GM19099 (cell line): ENCODE data around the gene TPSG1.

Experiments
- POLR2A ChIP-seq: IDR thresholded peaks from 3 replicates; pipeline ENCODE4 v1.6.1; 2011; ENCODE audit warnings: low read depth; ENCODE audit not compliant: insufficient read length; ENCODE audit errors: extremely low read depth

The TPSG1 gene

GRCh38 chr16:1225051-1225451, at the start of gene TPSG1:
Gene TPSG1, minus strand, starts transcription at chr16:1225268. Its CDS starts 16 bp downstream, at chr16:1225252.
- no peak for TF ChIP-seq POLR2A

DNA sequence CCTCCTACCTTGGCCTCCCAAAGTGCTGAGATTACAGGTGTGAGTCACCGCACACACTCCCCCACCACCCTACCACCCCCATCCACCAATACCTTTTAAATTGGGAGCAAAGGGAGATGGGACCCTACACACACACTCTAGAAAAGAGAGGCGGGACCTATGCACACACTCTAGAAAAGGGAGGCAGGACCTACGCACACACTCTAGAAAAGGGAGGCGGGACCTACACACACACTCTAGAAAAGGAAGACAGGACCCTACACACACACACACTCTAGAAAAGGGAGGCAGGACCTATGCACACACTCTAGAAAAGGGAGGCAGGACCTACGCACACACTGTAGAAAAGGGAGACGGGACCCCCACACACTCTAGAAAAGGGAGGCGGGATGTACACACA, 49.7 kb upstream of the TPSG1 start:
- no peak for TF ChIP-seq POLR2A

GRCh38 chr16:1273816-1274215, 48.7 kb upstream of the TPSG1 start:
- TF ChIP-seq POLR2A: no peak

DNA sequence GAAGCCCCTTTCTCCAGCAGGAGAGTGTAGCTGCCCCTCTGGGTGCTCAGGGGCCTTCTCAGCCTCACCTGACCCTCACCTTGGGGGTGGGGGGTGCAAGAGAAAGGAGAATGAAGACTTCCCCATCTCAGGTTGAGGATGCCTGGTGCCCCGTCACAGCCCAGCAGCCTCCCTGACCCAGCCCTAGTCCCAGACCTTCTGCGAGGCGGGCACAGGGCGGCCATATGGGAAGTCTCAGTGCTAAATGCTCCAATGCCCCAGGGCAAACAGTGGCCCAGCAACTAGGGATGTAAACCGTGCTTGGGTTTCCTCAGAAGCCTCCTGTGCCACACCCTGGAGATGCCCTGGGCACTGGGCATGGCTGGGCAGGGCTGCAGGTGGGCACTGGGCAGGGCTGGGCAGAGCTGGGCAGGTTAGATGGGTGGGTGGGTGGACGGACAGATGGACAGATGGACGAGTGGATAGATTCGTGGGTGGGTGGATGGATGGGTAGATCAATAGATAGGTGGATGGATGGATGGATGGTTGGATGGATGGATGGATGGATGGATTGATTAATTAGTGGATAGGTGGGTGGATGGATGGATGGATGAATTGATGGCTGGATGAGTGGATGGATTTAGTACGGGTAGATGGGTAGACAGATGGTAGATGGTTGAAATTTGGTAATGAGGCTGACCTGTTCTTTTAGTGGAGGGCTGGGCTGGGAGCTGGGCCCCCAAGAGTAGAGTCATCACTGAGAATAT, 47.6 kb upstream of the TPSG1 start:
- TF ChIP-seq POLR2A: no peak

DNA sequence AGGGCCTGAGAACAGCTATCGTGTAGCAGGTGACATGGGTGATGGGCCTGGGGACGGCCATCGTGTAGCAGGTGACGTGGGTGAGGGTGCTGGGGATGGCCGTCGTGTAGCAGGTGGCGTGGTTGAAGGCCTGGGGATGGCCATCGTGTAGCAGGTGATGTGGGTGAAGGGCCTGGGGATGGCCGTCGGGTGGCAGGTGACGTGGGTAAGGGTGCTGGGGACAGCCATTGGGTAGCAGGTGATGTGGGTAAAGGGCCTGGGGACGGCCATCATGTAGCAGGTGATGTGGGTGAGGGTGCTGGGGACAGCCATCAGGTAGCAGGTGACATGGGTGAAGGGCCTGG, 46.3 kb upstream of the TPSG1 start:
- TF ChIP-seq POLR2A: no peak

DNA sequence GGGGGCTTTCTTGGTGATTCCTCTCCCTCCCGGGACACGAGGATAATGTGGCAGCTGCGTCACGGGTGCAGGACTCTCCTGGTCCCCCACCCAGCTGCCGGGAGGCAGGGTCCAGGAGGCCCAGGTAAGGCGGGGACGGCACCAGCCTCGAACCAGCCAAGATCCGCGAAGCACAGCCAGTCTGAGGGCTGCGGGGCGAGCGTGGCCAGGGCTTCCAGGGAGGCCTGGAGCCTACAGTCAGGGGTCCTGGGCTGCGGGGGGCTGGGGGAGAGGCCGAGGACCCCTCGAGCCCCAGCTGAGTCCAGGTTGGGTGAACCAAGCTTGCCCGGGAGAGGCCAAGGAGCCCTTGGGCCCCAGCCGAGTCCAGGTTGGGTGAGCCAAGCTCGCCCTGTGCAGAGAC, 40.8 kb upstream of the TPSG1 start:
- no peak for TF ChIP-seq POLR2A

GRCh38 chr16:1265090-1265630, 40.1 kb upstream of the TPSG1 start:
- TF ChIP-seq POLR2A: no peak

DNA sequence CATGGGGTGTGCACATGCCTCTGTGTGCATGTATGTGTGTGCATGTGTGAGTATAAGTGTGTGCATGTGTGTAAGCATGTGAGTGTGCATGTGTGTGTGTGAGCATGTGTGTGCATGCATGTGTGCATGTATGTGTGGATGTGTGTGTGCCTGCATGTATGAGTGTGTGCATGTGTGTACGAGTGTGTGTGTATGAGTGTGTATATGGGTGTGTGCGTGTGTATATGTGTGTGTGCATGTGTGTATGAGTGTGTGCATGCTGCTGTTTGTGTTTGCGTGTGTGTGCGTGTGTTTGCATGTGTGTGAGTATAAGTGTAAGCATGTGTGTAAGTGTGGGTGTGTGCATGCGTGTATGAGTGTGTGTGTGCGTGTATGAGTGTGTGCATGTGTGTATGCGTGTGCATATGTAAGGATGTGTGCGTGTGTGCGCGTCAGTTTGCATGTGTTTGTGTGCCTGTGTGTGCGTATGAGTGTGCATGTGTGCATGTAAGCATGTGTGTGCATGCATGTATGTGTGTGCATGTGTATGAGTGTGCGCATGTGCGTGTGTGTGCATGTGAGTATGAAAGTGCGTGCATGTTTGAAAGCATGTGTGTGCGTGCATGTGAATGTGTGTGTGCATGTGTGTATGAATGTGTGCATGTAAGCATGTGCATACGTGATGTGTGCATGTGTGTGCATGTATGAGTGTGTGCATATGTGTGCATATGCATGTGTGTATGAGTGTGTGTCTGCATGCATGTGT, 39.4 kb upstream of the TPSG1 start:
- TF ChIP-seq POLR2A: no peak

GRCh38 chr16:1263591-1264344, 38.7 kb upstream of the TPSG1 start:
- no peak for TF ChIP-seq POLR2A

DNA sequence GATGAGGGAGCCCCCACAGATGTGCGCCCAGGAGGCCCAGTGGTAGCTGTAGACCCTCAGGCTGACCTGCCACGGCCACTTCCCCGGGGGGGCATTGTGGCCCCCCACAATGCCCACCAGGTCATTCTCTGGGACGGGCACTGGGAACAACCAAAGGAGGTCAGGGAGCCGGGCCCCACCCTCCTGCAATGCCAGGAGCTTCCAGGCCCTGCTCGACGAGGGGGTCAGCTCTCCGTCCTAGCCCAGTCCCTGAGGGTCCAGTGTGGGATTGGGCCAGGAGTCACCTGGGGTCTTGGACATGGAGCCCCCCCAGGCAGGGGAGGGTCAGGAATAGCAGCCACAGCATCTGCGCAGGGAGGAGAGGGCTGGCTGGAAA, 37.8 kb upstream of the TPSG1 start:
- TF ChIP-seq POLR2A: no peak

GRCh38 chr16:1262210-1262845, 37.3 kb upstream of the TPSG1 start:
- no peak for TF ChIP-seq POLR2A

DNA sequence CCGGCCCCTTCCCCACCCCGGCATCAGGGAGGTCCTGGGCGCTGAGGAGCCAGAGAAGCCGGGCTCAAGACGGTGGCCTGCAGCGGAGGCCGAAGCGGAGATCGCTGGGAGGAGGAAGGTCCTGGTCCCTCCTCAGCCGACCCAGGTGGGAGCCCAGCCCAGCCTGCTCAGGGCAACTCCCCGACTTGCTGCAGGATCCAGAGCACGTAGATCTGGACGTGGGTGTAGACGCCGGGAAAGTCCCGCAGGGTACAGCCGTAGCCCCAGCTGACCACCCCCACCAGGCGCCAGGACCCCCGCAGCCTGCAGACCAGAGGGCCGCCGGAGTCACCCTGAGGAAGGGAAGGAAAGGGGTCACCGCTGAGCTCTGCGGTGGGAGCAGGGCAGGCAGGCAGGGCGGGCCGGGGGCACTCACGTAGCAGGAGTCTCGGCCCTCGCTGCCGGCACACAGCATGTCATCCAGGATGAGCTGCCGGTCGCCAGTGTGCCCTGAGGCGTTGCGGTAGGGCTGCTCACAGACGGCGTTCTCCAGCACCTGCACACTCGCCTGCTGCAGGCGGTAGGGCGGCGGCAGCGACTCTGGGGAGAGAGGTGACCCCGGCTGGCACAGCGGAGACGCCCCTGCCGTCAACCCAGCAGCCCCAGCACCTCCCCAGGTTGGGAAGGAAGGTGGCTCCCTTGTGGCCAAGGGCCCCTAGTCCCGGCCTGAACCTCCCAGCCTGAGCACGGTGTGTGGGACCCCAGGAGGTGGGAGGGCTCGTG, 36.2 kb upstream of the TPSG1 start:
- TF ChIP-seq POLR2A: no peak

DNA sequence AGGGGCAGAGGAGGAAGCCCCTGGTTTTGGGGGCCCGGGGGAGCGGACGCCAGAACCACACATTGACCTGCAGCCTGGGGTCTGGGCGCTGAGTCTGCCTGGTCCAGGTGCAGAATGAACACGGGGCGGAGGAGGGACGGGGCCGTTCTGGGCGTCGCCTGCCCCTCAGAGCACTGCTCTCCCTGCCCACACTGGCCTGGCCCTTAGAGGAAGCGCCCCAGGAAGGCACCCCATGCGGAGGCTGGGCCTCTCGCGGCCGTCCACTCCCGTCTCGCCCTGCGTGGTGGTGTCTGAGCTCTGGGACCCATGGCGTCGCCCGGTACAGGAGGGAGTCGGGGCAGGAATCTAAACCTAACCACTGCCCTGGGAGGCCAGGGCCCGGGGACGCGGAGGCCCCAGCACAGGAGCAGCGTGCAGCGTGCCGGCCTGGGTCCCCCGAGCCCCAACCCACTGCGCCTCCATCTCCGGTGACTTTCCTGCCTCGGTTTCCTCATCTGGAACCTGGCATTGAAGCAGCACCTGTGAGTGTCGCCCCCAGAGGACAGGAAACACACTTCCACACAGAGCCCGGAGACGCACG, 35.1 kb upstream of the TPSG1 start:
- no peak for TF ChIP-seq POLR2A

DNA sequence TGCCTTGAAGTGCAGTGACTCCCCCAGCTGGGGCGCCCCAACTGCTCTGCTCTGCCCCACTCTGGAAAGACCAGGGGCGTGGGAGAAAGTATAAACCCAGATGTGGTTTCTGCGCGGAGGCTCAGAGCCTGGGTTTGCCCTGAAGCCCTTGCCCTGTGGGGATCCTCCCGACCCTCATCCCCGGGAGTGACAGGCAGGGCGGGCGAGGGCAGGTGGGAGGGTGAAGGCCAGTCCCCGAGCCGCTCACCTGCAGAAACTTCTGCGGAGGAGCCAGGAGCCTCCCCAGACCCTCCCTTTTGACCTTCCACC, 34.6 kb upstream of the TPSG1 start:
- no peak for TF ChIP-seq POLR2A
